Measurements from ENCODE around the gene MFSD12. TPM values are rescaled to one million over a fixed set of nuclear protein-coding genes. Genes with fewer than 3 reads are reported as not detected.

The MFSD12 gene
- total and polyA plus RNA-seq, 4 donors = 25.5 to 78.4 (median 62.2) TPM

GRCh38 chr19:3535235-3535535 lies 22.2 kb downstream of the MFSD12 start:
- H3K9ac ChIP-seq (ENCODE audit: insufficient read depth in 1 of 2, low read length in 2 of 2) = no peak overlapping the region
- no peaks in the 10 kb centered on the region for H3K9me3 ChIP-seq (ENCODE audit: control insufficient read depth in 4 of 4, insufficient read depth in 3 of 4, low read length in 3 of 4)
- H3K27me3 ChIP-seq (ENCODE audit: control insufficient read depth in 3 of 3, insufficient read depth in 3 of 3, low read length in 2 of 3) = no peaks in the 10 kb centered on the region
- H3K36me3 ChIP-seq (ENCODE audit: control insufficient read depth in 4 of 4, insufficient read depth in 4 of 4, low read length in 4 of 4) = peaks cover 3 to 75% (median 22%) of the 10 kb centered on the region in 4 donors
- no peak for ATAC-seq (ENCODE audit: insufficient read depth, low FRiP score)
- H3K4me3 ChIP-seq = no peak overlapping the region
- DNase-seq = no peak
- H3K4me1 ChIP-seq (ENCODE audit: control insufficient read depth in 5 of 5, insufficient read depth in 5 of 5, low read length in 5 of 5) = peaks cover 0 to 11% (median 0%) of the 10 kb centered on the region in 5 donors
- 94% methylated on average over 9 of the region's 9 CpGs for WGBS, 2 donors
- TF ChIP-seq, protein P1, sequence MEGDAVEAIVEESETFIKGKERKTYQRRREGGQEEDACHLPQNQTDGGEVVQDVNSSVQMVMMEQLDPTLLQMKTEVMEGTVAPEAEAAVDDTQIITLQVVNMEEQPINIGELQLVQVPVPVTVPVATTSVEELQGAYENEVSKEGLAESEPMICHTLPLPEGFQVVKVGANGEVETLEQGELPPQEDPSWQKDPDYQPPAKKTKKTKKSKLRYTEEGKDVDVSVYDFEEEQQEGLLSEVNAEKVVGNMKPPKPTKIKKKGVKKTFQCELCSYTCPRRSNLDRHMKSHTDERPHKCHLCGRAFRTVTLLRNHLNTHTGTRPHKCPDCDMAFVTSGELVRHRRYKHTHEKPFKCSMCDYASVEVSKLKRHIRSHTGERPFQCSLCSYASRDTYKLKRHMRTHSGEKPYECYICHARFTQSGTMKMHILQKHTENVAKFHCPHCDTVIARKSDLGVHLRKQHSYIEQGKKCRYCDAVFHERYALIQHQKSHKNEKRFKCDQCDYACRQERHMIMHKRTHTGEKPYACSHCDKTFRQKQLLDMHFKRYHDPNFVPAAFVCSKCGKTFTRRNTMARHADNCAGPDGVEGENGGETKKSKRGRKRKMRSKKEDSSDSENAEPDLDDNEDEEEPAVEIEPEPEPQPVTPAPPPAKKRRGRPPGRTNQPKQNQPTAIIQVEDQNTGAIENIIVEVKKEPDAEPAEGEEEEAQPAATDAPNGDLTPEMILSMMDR (IDR thresholded peaks at IDR 0.05; ENCODE audit: control extremely low read depth, extremely low read depth) = no peak
- no peak overlapping the region for H3K27ac ChIP-seq (ENCODE audit: low read depth in 1 of 2, low read length in 1 of 2)

- H3K9ac ChIP-seq (ENCODE audit: insufficient read depth in 1 of 2, low read length in 2 of 2) = no peak overlapping the region
- no peaks in the 10 kb centered on the region for H3K27me3 ChIP-seq (ENCODE audit: control insufficient read depth in 3 of 3, insufficient read depth in 3 of 3, low read length in 2 of 3)
- DNase-seq = no peak
- no peak overlapping the region for H3K27ac ChIP-seq (ENCODE audit: low read depth in 1 of 2, low read length in 1 of 2)
- H3K4me3 ChIP-seq = no peak overlapping the region
- peaks cover 3 to 75% (median 21%) of the 10 kb centered on the region in 4 donors for H3K36me3 ChIP-seq (ENCODE audit: control insufficient read depth in 4 of 4, insufficient read depth in 4 of 4, low read length in 4 of 4)
- peaks cover 0 to 11% (median 0%) of the 10 kb centered on the region in 5 donors for H3K4me1 ChIP-seq (ENCODE audit: control insufficient read depth in 5 of 5, insufficient read depth in 5 of 5, low read length in 5 of 5)
- 93 to 95% methylated on average over 38 of the region's 38 CpGs for WGBS, 2 donors
- TF ChIP-seq, protein P1 (IDR thresholded peaks at IDR 0.05; ENCODE audit: control extremely low read depth, extremely low read depth) = no peak
- no peak for ATAC-seq (ENCODE audit: insufficient read depth, low FRiP score)
- no peaks in the 10 kb centered on the region for H3K9me3 ChIP-seq (ENCODE audit: control insufficient read depth in 4 of 4, insufficient read depth in 3 of 4, low read length in 3 of 4)
Observed at GRCh38 chr19:3534375-3535234, 22.8 kb downstream of the MFSD12 start.

- no peak overlapping the region for H3K9ac ChIP-seq (ENCODE audit: insufficient read depth in 1 of 2, low read length in 2 of 2)
- ATAC-seq (ENCODE audit: insufficient read depth, low FRiP score) = no peak
- no peaks in the 10 kb centered on the region for H3K9me3 ChIP-seq (ENCODE audit: control insufficient read depth in 4 of 4, insufficient read depth in 3 of 4, low read length in 3 of 4)
- no peaks in the 10 kb centered on the region for H3K27me3 ChIP-seq (ENCODE audit: control insufficient read depth in 3 of 3, insufficient read depth in 3 of 3, low read length in 2 of 3)
- H3K36me3 ChIP-seq (ENCODE audit: control insufficient read depth in 4 of 4, insufficient read depth in 4 of 4, low read length in 4 of 4) = peaks cover 3 to 74% (median 22%) of the 10 kb centered on the region in 4 donors
- no peak overlapping the region for H3K27ac ChIP-seq (ENCODE audit: low read depth in 1 of 2, low read length in 1 of 2)
- DNase-seq = no peak
- peaks cover 0 to 4% (median 0%) of the 10 kb centered on the region in 5 donors for H3K4me1 ChIP-seq (ENCODE audit: control insufficient read depth in 5 of 5, insufficient read depth in 5 of 5, low read length in 5 of 5)
- H3K4me3 ChIP-seq = no peak overlapping the region
- 89 to 90% methylated on average over 12 of the region's 12 CpGs for WGBS, 2 donors
- TF ChIP-seq, protein P1 (IDR thresholded peaks at IDR 0.05; ENCODE audit: control extremely low read depth, extremely low read depth) = no peak
Observed at GRCh38 chr19:3533563-3534216, 23.7 kb downstream of the MFSD12 start.

Data from lung (tissue), 12 donors.